Measurements from ENCODE around the gene NRM. TPM values are rescaled to one million over a fixed set of nuclear protein-coding genes. Genes with fewer than 3 reads are reported as not detected.
A peak's percentile ranks its signal among the peaks of the same experiment; 100 is the strongest.

Gene NRM
- total and polyA plus RNA-seq, 2 of the 13 experiments (the other 11 are each of a cell fraction or from before 2014, with no cell fraction given), result 12.5 to 16.0 TPM

DNA sequence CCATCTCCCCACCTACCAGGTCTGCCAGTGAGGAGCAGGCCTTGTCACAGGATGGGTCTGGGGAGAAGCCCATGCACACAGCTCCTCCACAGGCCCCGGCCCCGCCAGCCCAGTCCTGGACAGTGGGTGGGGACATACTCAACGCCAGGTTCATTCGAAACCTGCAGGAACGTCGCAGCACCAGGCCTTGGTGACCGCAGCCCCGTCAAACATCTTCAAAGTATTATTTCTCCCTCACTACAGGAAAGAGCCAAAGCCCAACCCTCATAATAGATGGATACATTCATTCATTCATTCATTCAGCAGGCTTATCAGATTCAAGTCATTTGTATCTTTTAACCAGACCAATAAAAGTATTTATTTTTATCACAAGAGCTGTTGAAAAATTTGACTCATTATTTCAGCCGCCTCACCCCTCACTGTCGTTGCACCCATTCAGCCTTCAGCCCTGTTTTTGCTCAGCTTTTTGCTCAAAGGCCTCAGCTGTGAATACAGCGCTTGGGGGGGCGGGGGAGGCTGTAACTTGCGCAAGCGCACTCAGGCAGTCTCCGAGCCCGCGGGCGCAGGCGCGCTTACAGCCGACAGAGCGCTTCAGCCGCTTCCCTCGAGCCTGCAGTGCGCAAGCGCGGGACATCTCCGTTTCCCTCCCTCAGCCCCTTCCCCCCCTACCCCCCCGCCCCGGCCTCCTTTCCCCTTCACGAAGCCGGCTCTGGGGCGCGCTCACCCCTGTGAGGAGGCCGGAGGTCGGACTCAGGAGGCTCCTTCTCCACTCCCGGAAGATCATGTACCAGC lies 44.1 kb downstream of the NRM start, which contains the start of gene C6orf136 (continued):
- TF ChIP-seq KMT2B (CRISPR knock-in tag; IDR thresholded peaks at IDR 0.05) (no peak), SP5 (CRISPR knock-in tag; IDR thresholded peaks at IDR 0.05; ENCODE audit: borderline replicate concordance, low read depth) (no peak), REL (CRISPR knock-in tag; conservative IDR thresholded peaks at IDR 0.05) (0 out of 2 replicates have a peak, but pooled peaks have one; percentile 61), ZNF230 (CRISPR knock-in tag; IDR thresholded peaks at IDR 0.05) (no peak), FUBP1 (CRISPR knock-in tag; IDR thresholded peaks at IDR 0.05; ENCODE audit: borderline replicate concordance) (no peak), ATF6 (CRISPR knock-in tag; conservative IDR thresholded peaks at IDR 0.05) (0 out of 2 replicates have a peak, but pooled peaks have one; percentile 25), PREB (CRISPR knock-in tag; IDR thresholded peaks at IDR 0.05) (no peak), ZFP91 (CRISPR knock-in tag; IDR thresholded peaks at IDR 0.05; ENCODE audit: borderline replicate concordance) (no peak), NFE2L1 (CRISPR knock-in tag; IDR thresholded peaks at IDR 0.05; ENCODE audit: borderline replicate concordance) (no peak), ZNF530 (CRISPR knock-in tag; IDR thresholded peaks at IDR 0.05; ENCODE audit: low read depth) (no peak), ZNF703 (CRISPR knock-in tag; IDR thresholded peaks at IDR 0.05; ENCODE audit: borderline replicate concordance) (no peak; the same call in 1 of the 2 replicates), KDM2A (CRISPR knock-in tag; IDR thresholded peaks at IDR 0.05; ENCODE audit: borderline replicate concordance, low read depth) (no peak), SRY (CRISPR knock-in tag; IDR thresholded peaks at IDR 0.05) (no peak), NBN (conservative IDR thresholded peaks at IDR 0.05) (no peak), HOXA7 (CRISPR knock-in tag; IDR thresholded peaks at IDR 0.05) (no peak), ZNF709 (CRISPR knock-in tag; IDR thresholded peaks at IDR 0.05) (0 out of 2 replicates have a peak, but pooled peaks have one; percentile 20), FOXP1 (IDR thresholded peaks at IDR 0.05) (no peak), FOXP1 (CRISPR knock-in tag; IDR thresholded peaks at IDR 0.05) (no peak), JUN (CRISPR knock-in tag; IDR thresholded peaks at IDR 0.05) (no peak), MYNN (CRISPR knock-in tag; IDR thresholded peaks at IDR 0.05; ENCODE audit: low read depth) (peak; percentile 82; the same call in 1 of the 2 replicates), RBM22 (optimal IDR thresholded peaks at IDR 0.05; ENCODE audit: low read length) (no peak), SOX5 (CRISPR knock-in tag; IDR thresholded peaks at IDR 0.05; ENCODE audit: borderline replicate concordance) (no peak), NFE2L2 (IDR thresholded peaks at IDR 0.05; ENCODE audit: low read length) (no peak)
- TF ChIP-seq, protein P1, sequence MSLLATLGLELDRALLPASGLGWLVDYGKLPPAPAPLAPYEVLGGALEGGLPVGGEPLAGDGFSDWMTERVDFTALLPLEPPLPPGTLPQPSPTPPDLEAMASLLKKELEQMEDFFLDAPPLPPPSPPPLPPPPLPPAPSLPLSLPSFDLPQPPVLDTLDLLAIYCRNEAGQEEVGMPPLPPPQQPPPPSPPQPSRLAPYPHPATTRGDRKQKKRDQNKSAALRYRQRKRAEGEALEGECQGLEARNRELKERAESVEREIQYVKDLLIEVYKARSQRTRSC (CRISPR knock-in tag; IDR thresholded peaks at IDR 0.05; ENCODE audit: low read depth), result no peak

All from HepG2 (cell line).